ENCODE data around the gene PRRG2. TPM values are rescaled to one million over a fixed set of nuclear protein-coding genes. Genes with fewer than 3 reads are reported as not detected.

The PRRG2 gene
- polyA plus RNA-seq, 1 of the 3 experiments (the other 2 are of a cell fraction): 0.44 TPM

DNA sequence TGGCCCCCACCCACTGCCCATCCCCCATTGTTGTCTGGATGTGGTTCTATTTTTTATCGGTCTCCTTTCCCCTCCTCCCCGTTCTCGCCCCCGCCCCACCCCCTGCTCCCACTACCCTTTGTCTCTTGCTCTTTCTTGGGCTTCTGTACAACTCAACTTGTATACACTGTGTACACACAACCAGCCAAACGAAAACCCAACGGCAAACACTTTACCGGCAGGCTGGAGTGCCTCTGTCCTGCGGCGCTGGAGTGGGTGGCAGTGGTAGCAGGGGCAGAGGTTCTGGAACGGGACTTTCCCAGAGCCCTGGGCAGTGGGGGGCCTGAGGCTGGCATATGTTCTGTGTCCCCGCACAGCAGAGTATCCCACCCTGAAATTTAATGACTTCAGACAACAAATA is 45.1 kb downstream of the PRRG2 start:
- TF ChIP-seq SMC3 (IDR thresholded peaks at IDR 0.05; ENCODE audit: low read depth, low read length): no peak
- no peak for TF ChIP-seq FOSL2 (IDR thresholded peaks at IDR 0.05; ENCODE audit: borderline replicate concordance, low read depth)
- TF ChIP-seq, protein P1, sequence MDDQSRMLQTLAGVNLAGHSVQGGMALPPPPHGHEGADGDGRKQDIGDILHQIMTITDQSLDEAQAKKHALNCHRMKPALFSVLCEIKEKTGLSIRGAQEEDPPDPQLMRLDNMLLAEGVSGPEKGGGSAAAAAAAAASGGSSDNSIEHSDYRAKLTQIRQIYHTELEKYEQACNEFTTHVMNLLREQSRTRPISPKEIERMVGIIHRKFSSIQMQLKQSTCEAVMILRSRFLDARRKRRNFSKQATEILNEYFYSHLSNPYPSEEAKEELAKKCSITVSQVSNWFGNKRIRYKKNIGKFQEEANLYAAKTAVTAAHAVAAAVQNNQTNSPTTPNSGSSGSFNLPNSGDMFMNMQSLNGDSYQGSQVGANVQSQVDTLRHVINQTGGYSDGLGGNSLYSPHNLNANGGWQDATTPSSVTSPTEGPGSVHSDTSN (IDR thresholded peaks at IDR 0.05): no peak
- no peak for TF ChIP-seq RCOR1 (IDR thresholded peaks at IDR 0.05; ENCODE audit: low read length)
- TF ChIP-seq RXRA (IDR thresholded peaks at IDR 0.05; ENCODE audit: borderline replicate concordance, low read depth): no peak
- TF ChIP-seq RFX5 (IDR thresholded peaks at IDR 0.05; ENCODE audit: low read length): no peak
- no peak for TF ChIP-seq GABPA (IDR thresholded peaks at IDR 0.05; ENCODE audit: low read depth)
- no peak for TF ChIP-seq POLR2AphosphoS5 (IDR thresholded peaks at IDR 0.05; ENCODE audit: low read depth, low read length)
- TF ChIP-seq ELF1 (IDR thresholded peaks at IDR 0.05): no peak
- TF ChIP-seq MXI1 (IDR thresholded peaks at IDR 0.05; ENCODE audit: low read depth, low read length): no peak
- TF ChIP-seq FOXJ3 (CRISPR knock-in tag; IDR thresholded peaks at IDR 0.05): no peak
- no peak for TF ChIP-seq FOXM1 (IDR thresholded peaks at IDR 0.05; ENCODE audit: low read depth)
- TF ChIP-seq, protein P2, sequence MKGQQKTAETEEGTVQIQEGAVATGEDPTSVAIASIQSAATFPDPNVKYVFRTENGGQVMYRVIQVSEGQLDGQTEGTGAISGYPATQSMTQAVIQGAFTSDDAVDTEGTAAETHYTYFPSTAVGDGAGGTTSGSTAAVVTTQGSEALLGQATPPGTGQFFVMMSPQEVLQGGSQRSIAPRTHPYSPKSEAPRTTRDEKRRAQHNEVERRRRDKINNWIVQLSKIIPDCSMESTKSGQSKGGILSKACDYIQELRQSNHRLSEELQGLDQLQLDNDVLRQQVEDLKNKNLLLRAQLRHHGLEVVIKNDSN (IDR thresholded peaks at IDR 0.05; ENCODE audit: borderline replicate concordance, low read depth): no peak
- no peak for TF ChIP-seq TEAD4 (IDR thresholded peaks at IDR 0.05; ENCODE audit: borderline replicate concordance, insufficient read depth)
- no peak for TF ChIP-seq RAD21 (IDR thresholded peaks at IDR 0.05; ENCODE audit: low read length)
- no peak for TF ChIP-seq NRF1 (IDR thresholded peaks at IDR 0.05; ENCODE audit: low read depth, low read length)
- no peak for TF ChIP-seq MEF2A (IDR thresholded peaks at IDR 0.05; ENCODE audit: borderline replicate concordance, low read depth)
- no peak for TF ChIP-seq YY1 (IDR thresholded peaks at IDR 0.05; ENCODE audit: low read depth)
- TF ChIP-seq SIN3A (IDR thresholded peaks at IDR 0.05; ENCODE audit: borderline replicate concordance, low read depth, low read length): no peak
- WGBS (ENCODE audit: low lambda C conversion rate): 91% methylated on average over 11 of the region's 11 CpGs

More for the DNA sequence above, 45.1 kb downstream of the PRRG2 start:
- no peak overlapping the region for H3K4me2 ChIP-seq
- H3K27ac ChIP-seq (ENCODE audit: low read depth in 2 of 2, low read length in 1 of 2): no peak overlapping the region
- H3K27me3 ChIP-seq (ENCODE audit: insufficient read depth): no peaks in the 10 kb centered on the region
- no peak overlapping the region for H2AFZ ChIP-seq (ENCODE audit: low read depth)
- H3K9ac ChIP-seq: no peak overlapping the region
- peaks cover 12 to 26% of the 10 kb centered on the region in 2 experiments for H3K36me3 ChIP-seq (replicated peaks in 1 of 2; ENCODE audit: control insufficient read depth in 1 of 2, insufficient read depth in 2 of 2, low read length in 1 of 2)
- no peaks in the 10 kb centered on the region for H3K9me3 ChIP-seq
- peaks cover 14% of the 10 kb centered on the region for H3F3A ChIP-seq (replicated peaks; ENCODE audit: insufficient read depth)
- no peak for DNase-seq
- no peak overlapping the region for H3K4me3 ChIP-seq (ENCODE audit: low read depth in 2 of 2, low read length in 1 of 2)
- H3K9me2 ChIP-seq: no peaks in the 10 kb centered on the region
- ChIA-PET CTCF (no interaction called here), POLR2A (interaction anchor here (0.6 kb wide), 1 partner anchor 657 kb away, joined by 3 read pairs; no protein-coding TSS in a partner anchor)
- H3K4me1 ChIP-seq (ENCODE audit: control insufficient read depth in 1 of 2, insufficient read depth in 2 of 2, low read depth in 1 of 2, low read length in 1 of 2): peaks cover 6 to 7% of the 10 kb centered on the region in 2 experiments; a peak in 3 of 4 replicates
- H3K79me2 ChIP-seq (ENCODE audit: insufficient read depth): 0 out of 2 replicates have a peak, but pooled peaks cover 2% of the 10 kb centered on the region
- peaks cover 3% of the 10 kb centered on the region; the same call in 1 of the 2 replicates for H4K20me1 ChIP-seq (ENCODE audit: insufficient read depth)

Measured in SK-N-SH (cell line).